ENCODE measurements around the gene P3H1. TPM values are rescaled to one million over a fixed set of nuclear protein-coding genes. Genes with fewer than 3 reads are reported as not detected.
"Not testable (repeated sequence)": the region's sequence is repeated elsewhere in the genome, so short reads cannot be mapped to it uniquely, and the experiment has no call there.

The P3H1 gene
- total RNA-seq, 1 experiment from 2014 or later, result 47.1 TPM

DNA sequence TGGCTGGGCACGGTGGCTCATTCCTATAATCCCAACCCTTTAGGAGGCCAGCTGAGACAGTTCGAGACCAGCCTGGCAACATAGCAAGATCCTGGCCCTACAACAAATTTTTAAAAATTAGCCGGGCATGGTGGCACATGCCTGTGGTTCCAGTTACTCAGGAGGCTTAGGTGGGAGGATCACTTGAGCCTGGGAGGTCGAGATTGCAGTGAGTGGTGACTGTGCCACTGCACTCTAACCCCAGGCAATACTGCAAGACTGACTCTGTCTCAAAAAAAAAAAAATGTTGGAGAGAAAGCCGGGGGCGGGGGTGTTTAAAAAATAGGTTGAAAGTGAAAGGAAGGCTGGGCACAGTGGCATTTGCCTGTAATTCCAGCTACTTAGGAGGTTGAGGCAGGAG, 43.3 kb downstream of the P3H1 start:
- Histone ChIP-seq H3K4me1 (ENCODE audit: insufficient read depth, low read length) (no peaks in the 10 kb centered on the region), H2AFZ (ENCODE audit: low read length) (no peak overlapping the region), H3K4me2 (ENCODE audit: insufficient read depth, insufficient read length, low read length) (no peak overlapping the region), H3K14ac (ENCODE audit: insufficient read depth, low read length) (no peak overlapping the region), H3K79me1 (ENCODE audit: insufficient read depth, low read depth, low read length, poor library complexity, severe bottlenecking) (no peaks in the 10 kb centered on the region), H3K9ac (ENCODE audit: extremely low read depth, insufficient read length, low read length) (no peak overlapping the region), H3K56ac (ENCODE audit: insufficient read length, low read depth, low read length) (no peak overlapping the region), H4K8ac (replicated peaks; ENCODE audit: insufficient read length, low read depth, low read length) (no peak overlapping the region), H2BK5ac (ENCODE audit: insufficient read length, low read length) (no peak overlapping the region), H3K9me3 (ENCODE audit: control insufficient read depth, low read depth, low read length) (no peaks in the 10 kb centered on the region), H2BK15ac (ENCODE audit: low read depth, low read length) (no peak overlapping the region), H3K23me2 (ENCODE audit: insufficient read length, low read depth, low read length, poor library complexity, severe bottlenecking) (no peaks in the 10 kb centered on the region), H2BK12ac (ENCODE audit: insufficient read length, low read depth, low read length) (no peak overlapping the region), H3K23ac (ENCODE audit: insufficient read length, low read depth, low read length) (no peak overlapping the region), H3T11ph (ENCODE audit: low read length) (no peak overlapping the region), H2BK120ac (ENCODE audit: low read depth, low read length, poor library complexity, severe bottlenecking) (no peak overlapping the region), H3K18ac (ENCODE audit: insufficient read length, low read depth, low read length) (no peak overlapping the region), H3K27me3 (ENCODE audit: insufficient read depth, low read length) (no peaks in the 10 kb centered on the region), H4K20me1 (ENCODE audit: control insufficient read depth, insufficient read depth, insufficient read length) (no peaks in the 10 kb centered on the region), H3K27ac (ENCODE audit: insufficient read length, low read depth, low read length) (no peak overlapping the region), H4K91ac (ENCODE audit: insufficient read length, low read depth, low read length) (no peak overlapping the region), H3K79me2 (ENCODE audit: insufficient read depth, low read length) (no peaks in the 10 kb centered on the region), H3K4ac (ENCODE audit: low read depth, low read length) (no peak overlapping the region), H2AK5ac (ENCODE audit: insufficient read length, low read length) (no peak overlapping the region), H4K5ac (ENCODE audit: insufficient read length, low read depth, low read length) (no peak overlapping the region), H2BK20ac (ENCODE audit: low read depth, low read length, poor library complexity, severe bottlenecking) (no peak overlapping the region)
- no peak for DNase-seq
- TF ChIP-seq, protein P1, sequence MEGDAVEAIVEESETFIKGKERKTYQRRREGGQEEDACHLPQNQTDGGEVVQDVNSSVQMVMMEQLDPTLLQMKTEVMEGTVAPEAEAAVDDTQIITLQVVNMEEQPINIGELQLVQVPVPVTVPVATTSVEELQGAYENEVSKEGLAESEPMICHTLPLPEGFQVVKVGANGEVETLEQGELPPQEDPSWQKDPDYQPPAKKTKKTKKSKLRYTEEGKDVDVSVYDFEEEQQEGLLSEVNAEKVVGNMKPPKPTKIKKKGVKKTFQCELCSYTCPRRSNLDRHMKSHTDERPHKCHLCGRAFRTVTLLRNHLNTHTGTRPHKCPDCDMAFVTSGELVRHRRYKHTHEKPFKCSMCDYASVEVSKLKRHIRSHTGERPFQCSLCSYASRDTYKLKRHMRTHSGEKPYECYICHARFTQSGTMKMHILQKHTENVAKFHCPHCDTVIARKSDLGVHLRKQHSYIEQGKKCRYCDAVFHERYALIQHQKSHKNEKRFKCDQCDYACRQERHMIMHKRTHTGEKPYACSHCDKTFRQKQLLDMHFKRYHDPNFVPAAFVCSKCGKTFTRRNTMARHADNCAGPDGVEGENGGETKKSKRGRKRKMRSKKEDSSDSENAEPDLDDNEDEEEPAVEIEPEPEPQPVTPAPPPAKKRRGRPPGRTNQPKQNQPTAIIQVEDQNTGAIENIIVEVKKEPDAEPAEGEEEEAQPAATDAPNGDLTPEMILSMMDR (conservative IDR thresholded peaks at IDR 0.05), result no peak
- H3K36me3 Mint-ChIP-seq (ENCODE audit: insufficient read depth in 1 of 3, low read depth in 3 of 3), result peaks cover 2 to 10% (median 3%) of the 10 kb centered on the region in 3 experiments; a peak in 2 of 7 replicates
- peaks cover 2 to 5% of the 10 kb centered on the region in 2 experiments; a peak in 2 of 5 replicates for H3K9me3 Mint-ChIP-seq
- H3K4me3 Mint-ChIP-seq, result no peak overlapping the region
- H3K4me1 Mint-ChIP-seq, result no peaks in the 10 kb centered on the region; a peak in 1 of 4 replicates
- H3K27me3 Mint-ChIP-seq (ENCODE audit: low read depth), result no peaks in the 10 kb centered on the region
- H3K27ac Mint-ChIP-seq, result no peak overlapping the region
- no CpG with 5 or more reads among the region's 6 CpGs for WGBS (ENCODE audit: extremely low coverage, insufficient read length, low lambda C conversion rate)

DNA sequence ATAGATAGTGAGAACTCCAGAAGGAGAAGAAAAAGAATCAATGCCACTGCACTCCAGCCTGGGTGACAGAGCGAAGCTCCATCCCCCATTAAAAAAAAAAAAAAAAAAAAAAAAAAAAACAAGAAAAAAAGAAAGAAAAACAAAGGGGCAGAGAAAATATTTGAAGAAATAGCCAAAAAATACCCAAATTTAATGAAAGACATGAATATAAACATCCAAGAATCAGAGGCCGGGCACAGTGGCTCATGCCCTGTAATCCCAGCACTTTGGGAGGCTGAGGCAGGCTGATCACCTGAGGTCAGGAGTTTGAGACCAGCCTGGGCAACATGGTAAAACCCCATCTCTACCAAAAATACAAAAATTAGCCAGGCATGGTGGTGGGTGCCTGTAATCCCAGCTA, 44.4 kb downstream of the P3H1 start:
- not testable (repeated sequence) for H3K4me1 ChIP-seq (ENCODE audit: insufficient read depth, low read length); H4K8ac ChIP-seq (replicated peaks; ENCODE audit: insufficient read length, low read depth, low read length); H3T11ph ChIP-seq (ENCODE audit: low read length); H3K79me1 ChIP-seq (ENCODE audit: insufficient read depth, low read depth, low read length, poor library complexity, severe bottlenecking); H3K27ac ChIP-seq (ENCODE audit: insufficient read length, low read depth, low read length); H2BK120ac ChIP-seq (ENCODE audit: low read depth, low read length, poor library complexity, severe bottlenecking); H3K4me1 Mint-ChIP-seq; H2BK15ac ChIP-seq (ENCODE audit: low read depth, low read length); H3K18ac ChIP-seq (ENCODE audit: insufficient read length, low read depth, low read length); H3K23me2 ChIP-seq (ENCODE audit: insufficient read length, low read depth, low read length, poor library complexity, severe bottlenecking); H3K27ac Mint-ChIP-seq; H3K56ac ChIP-seq (ENCODE audit: insufficient read length, low read depth, low read length); DNase-seq; H2AK5ac ChIP-seq (ENCODE audit: insufficient read length, low read length); H3K4me2 ChIP-seq (ENCODE audit: insufficient read depth, insufficient read length, low read length); H3K4me3 Mint-ChIP-seq; H3K9me3 Mint-ChIP-seq; H2AFZ ChIP-seq (ENCODE audit: low read length); H3K14ac ChIP-seq (ENCODE audit: insufficient read depth, low read length); H4K91ac ChIP-seq (ENCODE audit: insufficient read length, low read depth, low read length); H4K5ac ChIP-seq (ENCODE audit: insufficient read length, low read depth, low read length); H2BK20ac ChIP-seq (ENCODE audit: low read depth, low read length, poor library complexity, severe bottlenecking); H3K9ac ChIP-seq (ENCODE audit: extremely low read depth, insufficient read length, low read length); H2BK12ac ChIP-seq (ENCODE audit: insufficient read length, low read depth, low read length); H3K23ac ChIP-seq (ENCODE audit: insufficient read length, low read depth, low read length); H3K9me3 ChIP-seq (ENCODE audit: control insufficient read depth, low read depth, low read length); H3K4ac ChIP-seq (ENCODE audit: low read depth, low read length); H3K27me3 Mint-ChIP-seq (ENCODE audit: low read depth); H4K20me1 ChIP-seq (ENCODE audit: control insufficient read depth, insufficient read depth, insufficient read length); H2BK5ac ChIP-seq (ENCODE audit: insufficient read length, low read length); H3K79me2 ChIP-seq (ENCODE audit: insufficient read depth, low read length); H3K27me3 ChIP-seq (ENCODE audit: insufficient read depth, low read length)
- no CpG with 5 or more reads among the region's 2 CpGs for WGBS (ENCODE audit: extremely low coverage, insufficient read length, low lambda C conversion rate)
- peaks cover 2 to 13% (median 3%) of the 10 kb centered on the region in 3 experiments; a peak in 2 of 7 replicates for H3K36me3 Mint-ChIP-seq (ENCODE audit: insufficient read depth in 1 of 3, low read depth in 3 of 3)

All from H9 (cell line).